Suprapubic skin (tissue), 4 donors: ENCODE measurements around the gene LRRC42. TPM values are rescaled to one million over a fixed set of nuclear protein-coding genes. Genes with fewer than 3 reads are reported as not detected.

Experiments
- DNase-seq, 2 donors: peaks; one replicate each; pipeline ENCODE4 v3.0.0-alpha.2; 2019; ENCODE audit warnings: low spot score in 2 of 2
- H3K27ac ChIP-seq: fragments of 200-600 bp; sonication (generic); one replicate; pipeline ENCODE4 v1.5.1; 2019
- H3K27me3 ChIP-seq: fragments of 200-600 bp; sonication (generic); one replicate; pipeline ENCODE4 v1.5.1; 2019
- H3K36me3 ChIP-seq: fragments of 200-600 bp; sonication (generic); one replicate; pipeline ENCODE4 v1.5.1; 2019
- H3K4me1 ChIP-seq: fragments of 200-600 bp; sonication (generic); one replicate; pipeline ENCODE4 v1.5.1; 2019
- H3K4me3 ChIP-seq: fragments of 200-600 bp; sonication (generic); one replicate; pipeline ENCODE4 v1.5.1; 2019; ENCODE audit warnings: mild to moderate bottlenecking
- H3K9me3 ChIP-seq: fragments of 200-600 bp; sonication (generic); one replicate; pipeline ENCODE4 v1.5.1; 2019
- CTCF ChIP-seq, 2 donors: fragments of 200-600 bp in 1 of 2; fragments of 450-650 bp in 1 of 2; sonication (generic) in 1 of 2; IDR thresholded peaks; one replicate each; pipeline ENCODE4 v1.5.1; 2016 to 2019; ENCODE audit warnings: antibody characterized with exemption in 2 of 2, mild to moderate bottlenecking in 1 of 2, moderate library complexity in 1 of 2
- EP300 ChIP-seq: sonication (generic); formaldehyde crosslinking; IDR thresholded peaks from one replicate; pipeline ENCODE4 v1.6.1; 2017; ENCODE audit warnings: antibody characterized with exemption
- POLR2A ChIP-seq, 2 donors: fragments of 450-650 bp; IDR thresholded peaks; one replicate each; pipeline ENCODE4 v1.6.1; 2017; ENCODE audit warnings: antibody characterized with exemption in 2 of 2, mild to moderate bottlenecking in 2 of 2, moderate library complexity in 2 of 2
- POLR2AphosphoS5 ChIP-seq, 3 donors: sonication (generic); formaldehyde crosslinking; IDR thresholded peaks; one replicate each; pipeline ENCODE4 v1.6.1; 2017; ENCODE audit warnings: antibody characterized with exemption in 3 of 3
- WGBS: methylation state at CpG from one replicate; pipeline ENCODE4 v1.1.5; 2018; 5-methylcytosine and 5-hydroxymethylcytosine counted together
- total RNA-seq, 4 donors: library from RNA; depleted of rRNA; stranded (reverse); fragments of >200 nt; gene quantifications; one replicate each; pipeline ENCODE4 v1.1.0, GENCODE V29; 2016

LRRC42 gene
- 10 to 100 TPM; 22.2 to 31.1 (median 28.3) TPM for total RNA-seq

DNA sequence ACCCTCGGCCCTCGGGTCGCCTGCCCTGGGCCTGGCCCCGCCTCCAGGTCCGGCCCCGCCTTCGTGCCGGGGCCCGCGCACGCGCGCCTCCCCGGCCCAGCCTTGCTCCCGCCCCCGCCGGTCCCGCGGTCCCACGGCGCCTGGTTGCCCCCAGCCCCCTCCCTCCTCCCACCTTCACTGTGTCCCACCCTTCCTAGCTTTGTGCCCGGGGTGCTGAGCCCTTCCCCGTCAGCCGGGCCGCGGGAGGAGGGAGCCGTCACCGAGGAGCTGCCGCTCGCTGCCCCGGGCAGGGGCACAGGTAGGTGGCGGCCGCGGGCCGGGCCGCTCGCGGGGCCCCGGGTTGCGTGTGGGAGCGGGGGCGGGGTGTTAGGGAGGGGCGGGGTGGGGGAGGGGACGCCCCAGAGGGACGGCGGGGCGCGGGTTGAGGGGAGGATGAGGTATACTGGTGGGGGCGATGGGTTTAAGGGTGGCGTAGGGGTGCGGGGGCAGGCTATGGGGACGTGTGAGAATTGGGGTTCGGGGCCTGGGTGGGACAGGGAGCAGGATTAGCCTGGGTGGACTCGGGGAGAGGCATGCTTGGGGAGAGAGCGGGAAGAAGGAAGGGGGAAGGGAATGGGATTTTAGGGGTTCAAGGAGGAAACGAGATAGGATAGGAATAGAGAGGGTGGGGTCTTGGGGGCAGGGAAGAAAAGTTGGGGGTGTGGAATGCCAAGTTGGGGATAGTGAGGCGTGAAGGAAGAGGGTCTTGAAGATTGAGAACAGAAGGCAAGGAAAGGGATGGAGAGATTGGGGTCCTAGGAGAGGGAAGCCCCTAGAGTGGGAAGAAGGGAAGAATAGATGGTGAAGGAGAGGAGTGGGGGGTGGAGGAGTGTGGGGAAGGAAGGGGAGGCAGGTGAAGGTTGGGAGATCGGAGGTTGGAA lies at the start of gene LRRC42:
LRRC42 (plus strand) TSS at position 99 of the 920 bp plus-strand sequence. CDS start 5,650 bp downstream, outside the sequence.
- peak within 1 kb of the TSS; percentile 92 for H3K27ac ChIP-seq
- peak in 1 of 2 donors; percentile 49 for TF ChIP-seq CTCF (IDR thresholded peaks at IDR 0.05)
- no peak for TF ChIP-seq POLR2A (IDR thresholded peaks at IDR 0.05)
- peaks cover 31% of the 10 kb centered on the region for H3K4me1 ChIP-seq
- H3K4me3 ChIP-seq, result peak within 1 kb of the TSS; percentile 90
- H3K36me3 ChIP-seq, result no peaks in the 10 kb centered on the region
- no peaks in the 10 kb centered on the region for H3K27me3 ChIP-seq
- H3K9me3 ChIP-seq, result no peaks in the 10 kb centered on the region
- DNase-seq, result peak in 1 of 2 donors; percentile 82
- 2% methylated on average over 37 of the region's 58 CpGs for WGBS

GRCh38 chr1:53896635-53897229 lies 49.4 kb upstream of the LRRC42 start:
- no peak overlapping the region for H3K27ac ChIP-seq

DNA sequence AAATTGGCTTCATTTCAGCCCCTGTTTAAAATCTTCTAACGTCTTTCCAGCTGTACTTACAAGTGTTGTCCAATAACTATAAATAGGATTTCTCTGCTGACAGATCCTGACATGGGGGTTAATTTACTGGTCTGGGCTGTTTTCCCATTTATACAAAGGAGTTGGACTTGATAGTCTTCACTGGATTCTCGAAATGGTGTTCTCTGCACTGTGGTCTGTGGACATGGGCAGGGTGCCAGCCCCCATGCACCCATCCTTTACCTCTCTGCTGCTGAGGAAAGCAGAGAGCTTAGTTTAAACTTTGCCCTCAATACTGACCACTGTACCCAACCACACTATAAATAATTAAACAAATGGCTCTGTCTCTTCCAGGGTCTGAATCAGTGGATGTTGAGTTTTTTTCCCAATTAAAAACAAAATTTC lies 46.9 kb upstream of the LRRC42 start:
- DNase-seq, result no peak
- Histone ChIP-seq H3K27me3 (no peaks in the 10 kb centered on the region), H3K4me3 (no peak overlapping the region), H3K9me3 (no peaks in the 10 kb centered on the region), H3K27ac (no peak overlapping the region), H3K36me3 (no peaks in the 10 kb centered on the region), H3K4me1 (peaks cover 27% of the 10 kb centered on the region)
- TF ChIP-seq EP300 (no peak), POLR2AphosphoS5 (IDR thresholded peaks at IDR 0.05) (no peak), CTCF (IDR thresholded peaks at IDR 0.05) (no peak), POLR2A (IDR thresholded peaks at IDR 0.05) (no peak)
- WGBS, result 15% methylated on average over 2 of the region's 2 CpGs

More at GRCh38 chr1:53896635-53897229, 49.4 kb upstream of the LRRC42 start:
- no peak overlapping the region for H3K4me3 ChIP-seq
- DNase-seq, result no peak
- peaks cover 27% of the 10 kb centered on the region for H3K4me1 ChIP-seq
- no peaks in the 10 kb centered on the region for H3K36me3 ChIP-seq
- H3K27me3 ChIP-seq, result no peaks in the 10 kb centered on the region
- 34% methylated on average over 2 of the region's 2 CpGs for WGBS
- H3K9me3 ChIP-seq, result no peaks in the 10 kb centered on the region
- TF ChIP-seq POLR2AphosphoS5 (IDR thresholded peaks at IDR 0.05) (no peak), POLR2A (IDR thresholded peaks at IDR 0.05) (no peak), EP300 (no peak), CTCF (IDR thresholded peaks at IDR 0.05) (no peak)

- no peak for DNase-seq
These were observed 46.4 kb upstream of the LRRC42 start for GRCh38 chr1:53899708-53900107.

More at GRCh38 chr1:53899708-53900107, 46.4 kb upstream of the LRRC42 start:
- H3K9me3 ChIP-seq, result no peaks in the 10 kb centered on the region
- H3K4me3 ChIP-seq, result no peak overlapping the region
- no peaks in the 10 kb centered on the region for H3K36me3 ChIP-seq
- H3K4me1 ChIP-seq, result peaks cover 27% of the 10 kb centered on the region
- no peaks in the 10 kb centered on the region for H3K27me3 ChIP-seq
- no peak overlapping the region for H3K27ac ChIP-seq
- no peak for TF ChIP-seq CTCF (IDR thresholded peaks at IDR 0.05)
- no peak for TF ChIP-seq EP300
- no peak for TF ChIP-seq POLR2A (IDR thresholded peaks at IDR 0.05)
- TF ChIP-seq POLR2AphosphoS5 (IDR thresholded peaks at IDR 0.05), result no peak
- WGBS, result 87% methylated on average over 3 of the region's 3 CpGs
